ENCODE results near the gene TRIP13.
"Not testable (repeated sequence)": the region's sequence is repeated elsewhere in the genome, so short reads cannot be mapped to it uniquely, and the experiment has no call there.

Gene TRIP13

DNA sequence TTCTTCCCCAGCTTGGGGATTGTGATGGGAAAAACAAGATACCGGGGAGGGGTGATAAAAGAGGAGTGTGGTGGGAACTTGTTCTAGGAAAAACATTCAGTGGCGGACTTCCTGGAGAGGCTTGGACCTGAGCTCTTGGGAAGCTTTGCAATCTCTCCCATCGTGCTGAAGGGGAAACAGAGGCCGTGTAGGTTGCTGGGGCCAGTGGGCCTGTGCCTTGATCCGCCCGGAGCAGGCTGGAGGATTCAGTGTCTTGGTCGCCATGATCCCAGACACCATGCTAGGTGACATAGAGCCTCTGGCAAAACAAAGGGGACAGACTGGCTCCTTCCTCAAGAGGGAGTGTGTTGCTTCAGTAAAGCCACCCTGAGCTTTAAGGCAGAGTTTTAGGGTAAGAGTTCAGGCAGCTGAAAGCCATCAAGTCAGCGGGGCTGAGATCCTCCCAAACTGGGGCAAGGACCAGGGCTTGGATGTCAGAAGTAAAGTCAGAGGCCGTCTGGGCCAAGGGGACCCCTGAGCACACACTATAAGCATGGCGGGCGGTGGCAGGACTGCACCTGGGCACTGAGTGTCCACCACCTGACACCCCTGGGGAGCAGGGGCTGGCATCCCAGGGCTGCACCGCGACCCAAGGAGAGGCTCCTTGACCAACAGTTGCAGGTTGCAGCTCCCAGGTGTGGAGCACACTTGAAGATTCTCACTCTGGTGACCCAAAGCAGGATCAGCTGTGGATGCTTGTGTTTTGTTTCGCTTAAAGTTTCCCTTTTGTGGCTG is 44.7 kb downstream of the TRIP13 start:
- Histone ChIP-seq H3K27me3 (replicated peaks; ENCODE audit: control insufficient read depth, insufficient read depth, low read length) (peaks cover 2% of the 10 kb centered on the region; the same call in 1 of the 2 replicates), H3K4me3 (replicated peaks; ENCODE audit: low read depth, low read length) (no peak overlapping the region), H3K36me3 (ENCODE audit: control insufficient read depth, insufficient read depth, low read length) (no peaks in the 10 kb centered on the region)
- TF ChIP-seq, protein P1, sequence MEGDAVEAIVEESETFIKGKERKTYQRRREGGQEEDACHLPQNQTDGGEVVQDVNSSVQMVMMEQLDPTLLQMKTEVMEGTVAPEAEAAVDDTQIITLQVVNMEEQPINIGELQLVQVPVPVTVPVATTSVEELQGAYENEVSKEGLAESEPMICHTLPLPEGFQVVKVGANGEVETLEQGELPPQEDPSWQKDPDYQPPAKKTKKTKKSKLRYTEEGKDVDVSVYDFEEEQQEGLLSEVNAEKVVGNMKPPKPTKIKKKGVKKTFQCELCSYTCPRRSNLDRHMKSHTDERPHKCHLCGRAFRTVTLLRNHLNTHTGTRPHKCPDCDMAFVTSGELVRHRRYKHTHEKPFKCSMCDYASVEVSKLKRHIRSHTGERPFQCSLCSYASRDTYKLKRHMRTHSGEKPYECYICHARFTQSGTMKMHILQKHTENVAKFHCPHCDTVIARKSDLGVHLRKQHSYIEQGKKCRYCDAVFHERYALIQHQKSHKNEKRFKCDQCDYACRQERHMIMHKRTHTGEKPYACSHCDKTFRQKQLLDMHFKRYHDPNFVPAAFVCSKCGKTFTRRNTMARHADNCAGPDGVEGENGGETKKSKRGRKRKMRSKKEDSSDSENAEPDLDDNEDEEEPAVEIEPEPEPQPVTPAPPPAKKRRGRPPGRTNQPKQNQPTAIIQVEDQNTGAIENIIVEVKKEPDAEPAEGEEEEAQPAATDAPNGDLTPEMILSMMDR (IDR thresholded peaks at IDR 0.05; ENCODE audit: insufficient read depth, low read length, poor library complexity, severe bottlenecking): no peak
- no peak for DNase-seq (ENCODE audit: extremely low read depth, insufficient read length)

DNA sequence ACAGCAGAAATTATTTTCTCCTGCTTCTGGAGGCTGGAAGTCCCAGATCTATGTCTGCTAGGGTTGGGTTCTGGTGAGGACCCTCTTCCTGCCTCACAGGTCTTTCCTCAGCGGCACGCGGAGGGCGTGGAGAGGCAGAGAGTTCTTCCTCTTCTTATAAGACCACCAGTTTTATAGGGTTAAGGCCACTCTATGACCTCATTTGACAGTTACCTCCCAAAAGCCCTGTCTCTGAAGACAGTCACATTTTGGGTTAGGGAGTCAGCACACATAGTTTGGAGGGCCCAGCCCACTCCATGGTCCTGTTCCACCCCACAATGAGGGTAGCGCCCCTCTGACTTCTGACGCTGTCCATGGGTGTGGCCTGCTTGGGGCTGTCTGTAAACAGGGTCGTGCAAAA is 46.7 kb downstream of the TRIP13 start:
- Histone ChIP-seq H3K27me3 (replicated peaks; ENCODE audit: control insufficient read depth, insufficient read depth, low read length) (peaks cover 2% of the 10 kb centered on the region; the same call in 1 of the 2 replicates), H3K4me3 (replicated peaks; ENCODE audit: low read depth, low read length) (no peak overlapping the region), H3K36me3 (ENCODE audit: control insufficient read depth, insufficient read depth, low read length) (no peaks in the 10 kb centered on the region)
- TF ChIP-seq, protein P1 (IDR thresholded peaks at IDR 0.05; ENCODE audit: insufficient read depth, low read length, poor library complexity, severe bottlenecking): no peak
- DNase-seq (ENCODE audit: extremely low read depth, insufficient read length): no peak

DNA sequence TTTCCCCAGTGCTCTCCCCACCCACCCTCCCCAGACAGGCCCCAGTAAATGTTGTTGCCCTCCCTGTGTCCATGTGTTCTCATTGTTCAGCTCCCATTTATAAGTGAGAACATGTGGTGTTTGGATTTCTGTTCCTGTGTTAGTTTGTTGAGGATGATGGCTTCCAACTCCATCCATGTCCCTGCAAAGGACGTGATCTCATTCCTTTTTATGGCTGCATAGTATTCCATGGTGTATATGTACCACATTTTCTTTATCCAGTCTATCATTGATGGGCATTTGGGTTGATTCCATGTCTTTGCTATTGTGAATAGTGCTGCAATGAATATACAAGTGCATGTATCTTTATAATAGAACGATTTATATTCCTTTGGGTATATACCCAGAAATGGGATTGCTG is 48.1 kb downstream of the TRIP13 start:
- H3K36me3 ChIP-seq (ENCODE audit: control insufficient read depth, insufficient read depth, low read length); H3K27me3 ChIP-seq (replicated peaks; ENCODE audit: control insufficient read depth, insufficient read depth, low read length); H3K4me3 ChIP-seq (replicated peaks; ENCODE audit: low read depth, low read length); DNase-seq (ENCODE audit: extremely low read depth, insufficient read length): not testable (repeated sequence)

DNA sequence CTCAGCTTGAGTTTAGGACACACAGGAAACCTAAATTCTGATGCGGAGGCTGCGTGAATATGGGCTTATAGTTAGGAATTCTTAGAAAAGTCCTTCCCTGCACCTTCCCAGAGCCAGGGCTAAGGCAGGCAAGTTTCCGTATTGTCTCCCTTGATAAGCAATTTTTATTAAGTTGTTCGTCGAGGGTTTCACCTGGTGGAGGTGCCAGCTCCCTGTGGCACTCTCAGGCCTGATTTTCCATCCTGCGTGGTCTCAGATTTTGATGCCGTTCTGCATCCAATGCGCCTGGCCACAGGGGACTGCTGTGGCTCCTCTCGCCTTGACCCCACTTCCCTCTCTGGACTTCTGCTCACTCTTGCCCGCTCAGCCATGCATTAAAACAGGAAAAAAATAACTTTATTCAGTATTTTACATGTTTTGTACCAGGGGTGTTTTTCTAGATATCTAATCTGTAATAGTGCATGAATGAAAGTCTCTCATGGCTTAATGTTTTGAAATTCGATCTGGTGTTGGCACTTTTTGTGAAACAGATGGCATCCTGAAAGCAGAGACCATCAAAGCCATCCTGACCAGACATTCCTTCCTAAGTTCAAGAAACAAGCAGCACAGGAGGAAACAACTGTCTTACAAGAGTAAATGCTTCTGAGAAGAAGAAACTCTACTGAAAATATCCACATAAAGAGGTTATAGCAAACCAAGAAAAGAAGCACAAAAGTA is 50.7 kb downstream of the TRIP13 start:
- TF ChIP-seq, protein P1 (IDR thresholded peaks at IDR 0.05; ENCODE audit: insufficient read depth, low read length, poor library complexity, severe bottlenecking): no peak
- H3K36me3 ChIP-seq (ENCODE audit: control insufficient read depth, insufficient read depth, low read length): no peaks in the 10 kb centered on the region
- H3K4me3 ChIP-seq (replicated peaks; ENCODE audit: low read depth, low read length): no peak overlapping the region
- no peak for DNase-seq (ENCODE audit: extremely low read depth, insufficient read length)
- peaks cover 6% of the 10 kb centered on the region for H3K27me3 ChIP-seq (replicated peaks; ENCODE audit: control insufficient read depth, insufficient read depth, low read length)

DNA sequence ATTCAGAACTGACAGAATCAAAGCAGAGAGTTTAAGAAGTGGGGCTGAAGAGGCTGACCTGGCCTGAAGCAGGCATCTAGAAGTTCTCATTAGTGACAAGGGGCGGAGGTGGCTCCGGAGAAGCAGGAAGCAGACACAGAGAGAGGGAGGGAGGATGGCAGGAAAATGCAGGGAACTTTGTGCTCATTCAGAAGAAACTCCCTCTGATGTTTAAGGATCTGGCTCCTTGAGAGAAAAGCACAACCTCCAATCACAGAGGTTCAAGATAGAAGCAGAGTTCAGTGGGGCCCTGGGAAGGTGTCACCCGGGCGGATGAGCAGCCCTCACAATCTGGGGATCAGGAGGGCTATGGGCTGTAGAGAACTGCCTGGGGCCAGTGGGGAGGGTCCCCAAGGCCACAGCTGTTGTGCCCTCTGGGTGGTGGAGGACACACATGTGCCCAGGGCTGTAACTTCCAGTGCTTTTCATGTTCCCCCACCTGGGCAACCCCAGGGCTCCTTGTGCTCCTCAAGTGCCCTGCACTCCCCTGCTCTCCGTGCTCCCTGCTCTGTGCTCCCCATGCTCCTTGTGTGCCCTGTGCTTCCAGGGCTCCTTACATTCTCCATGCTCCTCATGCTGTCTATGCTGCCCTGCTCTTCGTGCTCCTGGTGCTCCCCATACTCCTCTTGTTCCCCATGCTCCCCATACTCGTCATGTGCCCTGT is 51.4 kb downstream of the TRIP13 start:
- TF ChIP-seq, protein P1 (IDR thresholded peaks at IDR 0.05; ENCODE audit: insufficient read depth, low read length, poor library complexity, severe bottlenecking): no peak
- Histone ChIP-seq H3K4me3 (replicated peaks; ENCODE audit: low read depth, low read length) (no peak overlapping the region), H3K27me3 (replicated peaks; ENCODE audit: control insufficient read depth, insufficient read depth, low read length) (peaks cover 11% of the 10 kb centered on the region), H3K36me3 (ENCODE audit: control insufficient read depth, insufficient read depth, low read length) (no peaks in the 10 kb centered on the region)
- DNase-seq (ENCODE audit: extremely low read depth, insufficient read length): no peak

DNA sequence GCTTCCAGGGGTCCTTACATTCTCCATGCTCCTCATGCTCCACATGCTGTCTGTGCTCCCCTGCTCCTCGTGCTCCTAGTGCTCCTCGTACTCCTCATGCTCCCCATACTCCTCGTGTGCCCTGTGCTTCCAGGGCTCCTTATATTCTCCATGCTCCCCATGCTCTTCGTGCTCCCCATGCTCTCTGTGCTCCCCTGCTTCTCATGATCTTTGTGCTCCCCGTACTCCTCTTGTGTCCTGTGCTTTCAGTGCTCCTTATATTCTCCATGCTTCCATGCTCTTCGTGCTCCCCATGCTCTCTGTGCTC is 51.9 kb downstream of the TRIP13 start:
- H3K36me3 ChIP-seq (ENCODE audit: control insufficient read depth, insufficient read depth, low read length): no peaks in the 10 kb centered on the region
- H3K4me3 ChIP-seq (replicated peaks; ENCODE audit: low read depth, low read length): no peak overlapping the region
- no peak for DNase-seq (ENCODE audit: extremely low read depth, insufficient read length)
- TF ChIP-seq, protein P1 (IDR thresholded peaks at IDR 0.05; ENCODE audit: insufficient read depth, low read length, poor library complexity, severe bottlenecking): no peak
- H3K27me3 ChIP-seq (replicated peaks; ENCODE audit: control insufficient read depth, insufficient read depth, low read length): peaks cover 9% of the 10 kb centered on the region

All from GM06990 (cell line).